GM12878 (cell line): Measurements from ENCODE around the gene PPP2R5C. TPM values are rescaled to one million over a fixed set of nuclear protein-coding genes. Genes with fewer than 3 reads are reported as not detected.

Source experiments
- ATAC-seq: fragments of 200-7000 bp; cut with Tn5 transposase; 3 replicates; pipeline ENCODE4 v1.9.1; 2020; ENCODE audit warnings: mild to moderate bottlenecking, moderate library complexity
- BruUV-seq: library from RNA; stranded (reverse); fragments of 400-500 nt; replicated peaks from 2 replicates; lab custom pipeline; 2021; lab: Mats Ljungman, UMichigan
- CTCF ChIA-PET: fragments of 300-600 bp; sonication (Branson Sonifier 250); formaldehyde crosslinking; extraction: SDS; loops from one replicate; lab custom pipeline; 2021; ENCODE audit warnings: inconsistent platforms; lab: Yijun Ruan, JAX
- POLR2A ChIA-PET: fragments of 350-600 bp; formaldehyde crosslinking; extraction: SDS; loops from one replicate; lab custom pipeline; 2021; ENCODE audit warnings: inconsistent platforms; lab: Charles Lee
- RAD21 ChIA-PET: fragments of 300-600 bp; sonication (Branson Sonifier 250); formaldehyde crosslinking; loops from one replicate; lab custom pipeline; 2023; ENCODE audit warnings: antibody characterized with exemption; ENCODE audit not compliant: unreplicated experiment; lab: Charles Lee
- SMC1A ChIA-PET: fragments of 300-600 bp; sonication (Branson Sonifier 250); formaldehyde crosslinking; loops from one replicate; lab custom pipeline; 2023; ENCODE audit not compliant: unreplicated experiment, uncharacterized antibody; lab: Charles Lee
- DNase-seq: peaks from one replicate; pipeline ENCODE4 v3.0.0-alpha.2; 2011; ENCODE audit warnings: low read depth, low spot score
- FAIRE-seq: peaks from 3 replicates; lab custom pipeline; 2011; peaks lifted over from hg19 to GRCh38; lab: Jason Lieb, UNC
- H2AFZ ChIP-seq: 2 replicates; pipeline ENCODE4 v1.6.0; 2011; ENCODE audit warnings: low read depth, low read length, control low read depth; ENCODE audit not compliant: control insufficient read depth
- H3K27ac ChIP-seq: 2 replicates; pipeline ENCODE4 v1.5.1; 2011; ENCODE audit warnings: control low read depth; ENCODE audit not compliant: control insufficient read depth, insufficient read depth
- H3K27me3 ChIP-seq, 2 experiments: replicated peaks in 1 of 2; 2 replicates each; pipeline versions ENCODE4 v1.6.0 to v1.6.1; 2011; ENCODE audit warnings: low read length in 1 of 2; ENCODE audit not compliant: control insufficient read depth in 2 of 2, insufficient read depth in 2 of 2
- H3K36me3 ChIP-seq, 2 experiments: 2 replicates each; pipeline ENCODE4 v1.5.1; 2011; ENCODE audit warnings: low read length in 1 of 2; ENCODE audit not compliant: control insufficient read depth in 2 of 2, insufficient read depth in 2 of 2
- H3K4me1 ChIP-seq: 2 replicates; pipeline ENCODE4 v1.6.1; 2011; ENCODE audit warnings: mild to moderate bottlenecking, low read length, moderate library complexity, mixed read lengths; ENCODE audit not compliant: control insufficient read depth, insufficient read depth
- H3K4me2 ChIP-seq: 2 replicates; pipeline ENCODE4 v1.6.0; 2011; ENCODE audit warnings: control low read depth; ENCODE audit not compliant: control insufficient read depth, insufficient read depth
- H3K4me3 ChIP-seq: fragments of 200-600 bp; sonication (generic); 2 replicates; pipeline ENCODE4 v1.5.1; 2016
- H3K79me2 ChIP-seq: 2 replicates; pipeline ENCODE4 v1.6.0; 2011; ENCODE audit warnings: low read length; ENCODE audit not compliant: control insufficient read depth, insufficient read depth
- H3K9ac ChIP-seq: 2 replicates; pipeline ENCODE4 v1.8.0; 2011; ENCODE audit warnings: low read length, control low read depth, mixed read lengths; ENCODE audit not compliant: control insufficient read depth, insufficient read depth
- H3K9me3 ChIP-seq: replicated peaks from 3 replicates; pipeline ENCODE4 v1.5.1; 2011; ENCODE audit warnings: mild to moderate bottlenecking, low read length; ENCODE audit not compliant: control insufficient read depth, insufficient read depth
- H4K20me1 ChIP-seq: 2 replicates; pipeline ENCODE4 v1.6.0; 2011; ENCODE audit not compliant: control insufficient read depth, insufficient read depth
- FOS ChIP-seq: IDR thresholded peaks from 3 replicates; pipeline ENCODE4 v1.6.1; 2011; ENCODE audit warnings: borderline replicate concordance; ENCODE audit not compliant: insufficient read length; ENCODE audit errors: extremely low read depth
- GATAD2B ChIP-seq: fragments of 450-650 bp; conservative IDR thresholded peaks from 2 replicates; pipeline ENCODE4 v1.6.1; 2017; ENCODE audit warnings: low read depth, mild to moderate bottlenecking, moderate library complexity
- IRF4 ChIP-seq: IDR thresholded peaks from 2 replicates; pipeline ENCODE4 v1.6.1; 2011; ENCODE audit warnings: low read depth, low read length
- NFIC ChIP-seq: IDR thresholded peaks from 2 replicates; pipeline ENCODE4 v1.6.1; 2012; ENCODE audit warnings: low read depth, mild to moderate bottlenecking, inconsistent platforms, low read length, moderate library complexity
- PAX5 ChIP-seq: IDR thresholded peaks from 2 replicates; pipeline ENCODE4 v1.6.1; 2011; ENCODE audit warnings: low read depth, low read length, borderline replicate concordance
- POLR2AphosphoS5 ChIP-seq: IDR thresholded peaks from 2 replicates; pipeline ENCODE4 v1.6.1; 2011; ENCODE audit warnings: mild to moderate bottlenecking, low read length, inconsistent platforms
- RB1 ChIP-seq: fragments of 450-650 bp; formaldehyde crosslinking; IDR thresholded peaks from 2 replicates; pipeline ENCODE4 v1.6.1; 2017; ENCODE audit warnings: mild to moderate bottlenecking, borderline replicate concordance
- RCOR1 ChIP-seq: conservative IDR thresholded peaks from 2 replicates; pipeline ENCODE4 v1.6.1; 2012; ENCODE audit warnings: low read depth, low read length, improper control_type of control experiment
- RELA ChIP-seq: fragments of 450-650 bp; IDR thresholded peaks from 2 replicates; pipeline ENCODE4 v1.8.0; 2014; ENCODE audit warnings: borderline replicate concordance; ENCODE audit not compliant: partially characterized antibody
- SPI1 ChIP-seq: IDR thresholded peaks from 2 replicates; pipeline ENCODE4 v1.6.1; 2011; ENCODE audit warnings: low read depth, mild to moderate bottlenecking, low read length, moderate library complexity, borderline replicate concordance; ENCODE audit not compliant: insufficient read depth
- SUPT20H ChIP-seq: IDR thresholded peaks from 2 replicates; pipeline ENCODE4 v1.6.1; 2011; ENCODE audit warnings: low read depth, mild to moderate bottlenecking, low read length, moderate library complexity, borderline replicate concordance; ENCODE audit not compliant: control insufficient read depth
- ZNF622 ChIP-seq: fragments of 450-650 bp; IDR thresholded peaks from 2 replicates; pipeline ENCODE4 v1.6.1; 2017; ENCODE audit warnings: mild to moderate bottlenecking, inconsistent platforms
- ZSCAN29 ChIP-seq: fragments of 450-650 bp; IDR thresholded peaks from 2 replicates; pipeline ENCODE4 v1.6.1; 2017; ENCODE audit warnings: mild to moderate bottlenecking, moderate library complexity
- ZZZ3 ChIP-seq: IDR thresholded peaks from 2 replicates; pipeline ENCODE4 v1.6.1; 2011; ENCODE audit warnings: low read depth; ENCODE audit not compliant: control insufficient read depth, insufficient read length
- WGBS: methylation state at CpG from one replicate; pipeline ENCODE4 v1.1.6; 2016; ENCODE audit warnings: low lambda C conversion rate; ENCODE audit not compliant: insufficient replicate concordance, insufficient coverage; ENCODE audit errors: missing lambda C conversion rate; 5-methylcytosine and 5-hydroxymethylcytosine counted together
- in situ Hi-C: fragments of 300-500 bp; cut with MboI; formaldehyde crosslinking; loops from 9 replicates; pipeline ENCODE4 v1.14.3; 2018; ENCODE audit warnings: mixed read lengths
- intact Hi-C: fragments of 100-400 bp; cut with micrococcal nuclease; formaldehyde crosslinking; loops from one replicate; pipeline ENCODE4 v1.14.2; 2022; ENCODE audit not compliant: unreplicated experiment
- polyA plus RNA-seq, 11 experiments: library from polyadenylated mRNA; depleted of rRNA in 4 of 11; unstranded in 6 of 11; stranded (reverse) in 5 of 11; fragments of >200 nt; fragmentation: Nextera tagmentation in 4 of 11; fragmentation: Illumina TruSeq in 1 of 11; extraction: Ambion mirVana in 4 of 11; extraction: Trizol in 1 of 11; gene quantifications; 1 replicate in 1 of 11; 2 replicates in 10 of 11; pipeline versions ENCODE4 v1.2.1 to v1.2.3, GENCODE V29; 2011 to 2016; ENCODE audit warnings: inconsistent platforms in 2 of 11, missing spikeins in 2 of 11, low read depth in 1 of 11
- total RNA-seq, 4 experiments: library from RNA; depleted of rRNA in 3 of 4; stranded (reverse); fragments of >200 nt in 3 of 4; fragmentation: Illumina TruSeq in 1 of 4; extraction: Trizol in 1 of 4; gene quantifications; 2 replicates each; pipeline versions ENCODE4 v1.2.1 to v1.2.3, GENCODE V29; 2013 to 2021
- TF ChIP-seq, protein P1 (sequence below): fragments of 450-650 bp; IDR thresholded peaks from 2 replicates; pipeline ENCODE4 v1.6.1; 2017; ENCODE audit warnings: borderline replicate concordance
- TF ChIP-seq, protein P2 (sequence below): IDR thresholded peaks from 2 replicates; pipeline ENCODE4 v1.6.1; 2012; ENCODE audit warnings: low read depth, low read length, improper control_type of control experiment

Gene PPP2R5C
- total and polyA plus RNA-seq, 10 of the 15 experiments (the other 5 are each of a cell fraction or from before 2014, with no cell fraction given) = 106 to 199 (median 144) TPM

DNA sequence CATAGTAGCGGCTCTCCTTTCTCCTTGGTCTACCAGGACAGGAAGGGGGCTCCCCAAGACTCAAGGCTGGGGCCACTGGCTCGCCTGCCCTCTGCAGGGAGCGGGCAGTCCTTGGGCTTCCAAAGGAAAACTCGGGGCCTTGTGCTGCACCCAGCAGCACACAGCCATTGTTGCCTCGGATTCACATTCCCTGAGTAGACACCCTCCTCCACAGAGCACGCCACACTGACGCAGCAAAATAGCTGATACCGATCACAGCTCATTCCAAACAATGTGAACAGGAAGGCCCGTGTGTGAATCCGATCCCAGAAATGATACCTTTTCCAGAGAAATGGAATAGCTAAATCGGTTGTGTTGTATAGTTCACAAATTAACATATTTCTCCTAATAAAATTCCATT lies 137.8 kb downstream of the PPP2R5C start:
- no peak overlapping the region for H3K4me2 ChIP-seq
- ChIA-PET CTCF (interaction anchor here (1.3 to 1.5 kb wide), 3 partner anchors 32 to 128 kb away, joined by 4 to 6 read pairs (median 5); no protein-coding TSS in a partner anchor), POLR2A (no interaction called here), SMC1A (interaction anchor here (1.0 to 1.2 kb wide), 2 partner anchors 10 to 55 kb away, joined by 3 to 4 read pairs; no protein-coding TSS in a partner anchor), RAD21 (interaction anchor here (0.6 kb wide), 1 partner anchor 45 kb away, joined by 3 read pairs; no protein-coding TSS in a partner anchor)
- no peaks in the 10 kb centered on the region for H3K27me3 ChIP-seq
- DNase-seq = no peak
- no peaks in the 10 kb centered on the region for H3K9me3 ChIP-seq
- no peak for ATAC-seq
- H3K9ac ChIP-seq = no peak overlapping the region
- H3K27ac ChIP-seq = no peak overlapping the region
- H3K79me2 ChIP-seq = no peaks in the 10 kb centered on the region
- in situ Hi-C loops = no loop called here
- peaks cover 13 to 53% of the 10 kb centered on the region in 2 experiments for H3K36me3 ChIP-seq
- H3K4me3 ChIP-seq = no peak overlapping the region
- intact Hi-C loops = no loop called here
- no peaks in the 10 kb centered on the region for H4K20me1 ChIP-seq
- no peak for FAIRE-seq
- TF ChIP-seq RB1 (no peak), IRF4 (no peak), GATAD2B (no peak), ZZZ3 (no peak), ZNF622 (no peak), RELA (no peak), ZSCAN29 (no peak), RCOR1 (no peak), PAX5 (no peak), POLR2AphosphoS5 (no peak), SPI1 (no peak), FOS (no peak), SUPT20H (no peak), NFIC (no peak)
- TF ChIP-seq, protein P1, sequence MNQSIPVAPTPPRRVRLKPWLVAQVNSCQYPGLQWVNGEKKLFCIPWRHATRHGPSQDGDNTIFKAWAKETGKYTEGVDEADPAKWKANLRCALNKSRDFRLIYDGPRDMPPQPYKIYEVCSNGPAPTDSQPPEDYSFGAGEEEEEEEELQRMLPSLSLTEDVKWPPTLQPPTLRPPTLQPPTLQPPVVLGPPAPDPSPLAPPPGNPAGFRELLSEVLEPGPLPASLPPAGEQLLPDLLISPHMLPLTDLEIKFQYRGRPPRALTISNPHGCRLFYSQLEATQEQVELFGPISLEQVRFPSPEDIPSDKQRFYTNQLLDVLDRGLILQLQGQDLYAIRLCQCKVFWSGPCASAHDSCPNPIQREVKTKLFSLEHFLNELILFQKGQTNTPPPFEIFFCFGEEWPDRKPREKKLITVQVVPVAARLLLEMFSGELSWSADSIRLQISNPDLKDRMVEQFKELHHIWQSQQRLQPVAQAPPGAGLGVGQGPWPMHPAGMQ = no peak
- TF ChIP-seq, protein P2, sequence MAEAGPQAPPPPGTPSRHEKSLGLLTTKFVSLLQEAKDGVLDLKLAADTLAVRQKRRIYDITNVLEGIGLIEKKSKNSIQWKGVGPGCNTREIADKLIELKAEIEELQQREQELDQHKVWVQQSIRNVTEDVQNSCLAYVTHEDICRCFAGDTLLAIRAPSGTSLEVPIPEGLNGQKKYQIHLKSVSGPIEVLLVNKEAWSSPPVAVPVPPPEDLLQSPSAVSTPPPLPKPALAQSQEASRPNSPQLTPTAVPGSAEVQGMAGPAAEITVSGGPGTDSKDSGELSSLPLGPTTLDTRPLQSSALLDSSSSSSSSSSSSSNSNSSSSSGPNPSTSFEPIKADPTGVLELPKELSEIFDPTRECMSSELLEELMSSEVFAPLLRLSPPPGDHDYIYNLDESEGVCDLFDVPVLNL = no peak
- 98% methylated on average over 11 of the region's 11 CpGs for WGBS
- BruUV-seq = no TSS peak
- H3K4me1 ChIP-seq = no peaks in the 10 kb centered on the region
- no peak overlapping the region for H2AFZ ChIP-seq
